ENCODE measurements around the gene CA10. TPM values are rescaled to one million over a fixed set of nuclear protein-coding genes. Genes with fewer than 3 reads are reported as not detected.

CA10 gene
- total RNA-seq, 1 donor from 2014 or later: 2.0 TPM

DNA sequence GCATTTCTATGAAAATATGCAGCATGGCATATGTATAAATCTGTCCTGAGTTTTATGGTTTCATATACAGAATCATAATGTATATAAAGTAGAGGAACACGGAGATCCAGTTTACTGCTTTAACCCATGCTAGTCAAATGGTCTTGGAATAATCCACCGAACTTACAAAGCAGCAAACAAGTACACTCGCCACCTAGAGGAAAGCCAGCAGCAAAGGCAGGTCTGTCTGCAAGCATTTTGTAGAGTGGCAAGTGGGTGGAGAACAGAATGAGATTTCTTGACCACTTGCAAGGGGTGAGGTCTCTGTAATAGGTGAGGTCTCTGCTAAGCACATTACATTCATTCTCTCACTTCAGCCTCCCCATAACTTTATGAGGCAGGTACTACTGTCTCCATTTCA lies 308.3 kb downstream of the CA10 start:
- TF ChIP-seq POLR2AphosphoS5 (IDR thresholded peaks at IDR 0.05; ENCODE audit: insufficient read depth in 1 of 2, low read depth in 1 of 2) (no peak), POLR2A (IDR thresholded peaks at IDR 0.05) (no peak)
- TF ChIP-seq, protein P1, sequence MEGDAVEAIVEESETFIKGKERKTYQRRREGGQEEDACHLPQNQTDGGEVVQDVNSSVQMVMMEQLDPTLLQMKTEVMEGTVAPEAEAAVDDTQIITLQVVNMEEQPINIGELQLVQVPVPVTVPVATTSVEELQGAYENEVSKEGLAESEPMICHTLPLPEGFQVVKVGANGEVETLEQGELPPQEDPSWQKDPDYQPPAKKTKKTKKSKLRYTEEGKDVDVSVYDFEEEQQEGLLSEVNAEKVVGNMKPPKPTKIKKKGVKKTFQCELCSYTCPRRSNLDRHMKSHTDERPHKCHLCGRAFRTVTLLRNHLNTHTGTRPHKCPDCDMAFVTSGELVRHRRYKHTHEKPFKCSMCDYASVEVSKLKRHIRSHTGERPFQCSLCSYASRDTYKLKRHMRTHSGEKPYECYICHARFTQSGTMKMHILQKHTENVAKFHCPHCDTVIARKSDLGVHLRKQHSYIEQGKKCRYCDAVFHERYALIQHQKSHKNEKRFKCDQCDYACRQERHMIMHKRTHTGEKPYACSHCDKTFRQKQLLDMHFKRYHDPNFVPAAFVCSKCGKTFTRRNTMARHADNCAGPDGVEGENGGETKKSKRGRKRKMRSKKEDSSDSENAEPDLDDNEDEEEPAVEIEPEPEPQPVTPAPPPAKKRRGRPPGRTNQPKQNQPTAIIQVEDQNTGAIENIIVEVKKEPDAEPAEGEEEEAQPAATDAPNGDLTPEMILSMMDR (IDR thresholded peaks at IDR 0.05): no peak
- intact Hi-C loops (cut with DNase I): no loop called here
- DNase-seq (ENCODE audit: extremely low spot score in 2 of 2): no peak
- Histone ChIP-seq H3K4me3 (no peak overlapping the region), H3K27ac (no peak overlapping the region), H3K36me3 (no peaks in the 10 kb centered on the region), H3K4me1 (no peaks in the 10 kb centered on the region), H3K9me3 (no peaks in the 10 kb centered on the region), H3K27me3 (no peaks in the 10 kb centered on the region)

DNA sequence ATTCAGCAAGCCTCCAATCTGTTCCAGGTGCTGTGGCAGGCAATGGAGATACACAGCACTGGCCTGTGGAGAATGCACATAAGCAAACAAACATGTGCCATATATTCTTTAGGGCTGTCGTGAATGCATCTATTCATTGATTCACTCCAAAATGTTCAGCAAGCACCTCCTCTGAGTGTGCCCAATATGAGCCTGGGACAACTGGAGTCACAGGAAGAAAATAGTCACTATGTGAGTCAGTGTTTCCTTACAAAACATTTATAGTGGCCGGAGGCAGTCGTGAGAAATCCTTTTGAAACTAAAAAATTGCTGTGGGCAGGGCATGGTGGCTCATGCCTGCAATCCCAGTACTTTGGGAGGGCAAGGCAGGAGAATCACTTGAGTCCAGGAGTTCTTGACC lies 310.1 kb downstream of the CA10 start:
- DNase-seq (ENCODE audit: extremely low spot score in 2 of 2): no peak
- no peaks in the 10 kb centered on the region for H3K9me3 ChIP-seq
- TF ChIP-seq POLR2AphosphoS5 (IDR thresholded peaks at IDR 0.05; ENCODE audit: insufficient read depth in 1 of 2, low read depth in 1 of 2): no peak
- no peak for TF ChIP-seq POLR2A (IDR thresholded peaks at IDR 0.05)
- TF ChIP-seq, protein P1 (IDR thresholded peaks at IDR 0.05): no peak
- H3K36me3 ChIP-seq: no peaks in the 10 kb centered on the region
- intact Hi-C loops (cut with DNase I): no loop called here
- no peak overlapping the region for H3K4me3 ChIP-seq
- no peaks in the 10 kb centered on the region for H3K4me1 ChIP-seq
- H3K27ac ChIP-seq: no peak overlapping the region
- H3K27me3 ChIP-seq: no peaks in the 10 kb centered on the region

DNA sequence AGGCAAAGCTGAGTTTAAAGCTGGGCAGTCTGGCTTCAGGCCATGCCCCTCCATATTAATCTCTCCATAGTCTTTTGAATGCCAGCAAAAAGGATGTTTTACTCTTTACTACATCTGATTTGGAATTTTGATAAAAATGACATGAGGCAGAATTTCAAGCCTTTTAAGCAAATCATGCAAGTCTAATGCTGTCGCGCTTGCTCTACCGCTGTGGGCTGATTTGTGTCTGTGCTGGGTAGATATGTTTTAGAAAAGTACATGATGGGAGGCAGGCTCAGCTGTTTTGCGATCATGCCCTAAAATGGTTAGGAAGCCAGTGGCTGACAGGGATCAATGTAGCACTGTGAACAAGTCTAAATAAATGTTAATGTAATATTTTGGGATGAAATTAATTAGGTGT lies 311.9 kb downstream of the CA10 start:
- intact Hi-C loops (cut with DNase I): no loop called here
- H3K9me3 ChIP-seq: no peaks in the 10 kb centered on the region
- H3K4me1 ChIP-seq: no peaks in the 10 kb centered on the region
- no peak overlapping the region for H3K4me3 ChIP-seq
- TF ChIP-seq, protein P1 (IDR thresholded peaks at IDR 0.05): no peak
- no peak for TF ChIP-seq POLR2A (IDR thresholded peaks at IDR 0.05)
- no peak for TF ChIP-seq POLR2AphosphoS5 (IDR thresholded peaks at IDR 0.05; ENCODE audit: insufficient read depth in 1 of 2, low read depth in 1 of 2)
- H3K27ac ChIP-seq: no peak overlapping the region
- no peaks in the 10 kb centered on the region for H3K36me3 ChIP-seq
- H3K27me3 ChIP-seq: no peaks in the 10 kb centered on the region
- no peak for DNase-seq (ENCODE audit: extremely low spot score in 2 of 2)

DNA sequence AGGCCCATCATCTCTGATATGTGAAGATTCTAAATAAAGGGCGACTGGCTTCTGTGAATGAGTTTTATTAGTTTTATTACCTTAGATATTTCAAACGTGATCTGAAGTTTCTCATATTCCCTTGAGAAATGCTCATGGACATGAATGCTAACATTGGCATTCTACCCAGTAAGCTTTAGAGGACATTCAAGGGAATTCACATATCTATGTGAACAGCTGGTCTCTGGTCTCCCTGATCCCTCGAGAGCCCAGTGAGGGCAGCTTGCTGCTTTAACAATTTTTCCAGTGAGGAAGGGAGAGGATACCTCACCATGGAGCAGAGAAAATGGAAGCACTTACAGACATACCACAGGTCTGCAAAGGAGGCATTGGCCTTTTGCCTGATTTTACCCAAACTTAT lies 312.7 kb downstream of the CA10 start:
- no peak for DNase-seq (ENCODE audit: extremely low spot score in 2 of 2)
- H3K4me1 ChIP-seq: no peaks in the 10 kb centered on the region
- no peak overlapping the region for H3K4me3 ChIP-seq
- intact Hi-C loops (cut with DNase I): no loop called here
- no peaks in the 10 kb centered on the region for H3K27me3 ChIP-seq
- H3K36me3 ChIP-seq: no peaks in the 10 kb centered on the region
- TF ChIP-seq POLR2AphosphoS5 (IDR thresholded peaks at IDR 0.05; ENCODE audit: insufficient read depth in 1 of 2, low read depth in 1 of 2) (no peak), POLR2A (IDR thresholded peaks at IDR 0.05) (no peak)
- TF ChIP-seq, protein P1 (IDR thresholded peaks at IDR 0.05): no peak
- no peak overlapping the region for H3K27ac ChIP-seq
- H3K9me3 ChIP-seq: no peaks in the 10 kb centered on the region

DNA sequence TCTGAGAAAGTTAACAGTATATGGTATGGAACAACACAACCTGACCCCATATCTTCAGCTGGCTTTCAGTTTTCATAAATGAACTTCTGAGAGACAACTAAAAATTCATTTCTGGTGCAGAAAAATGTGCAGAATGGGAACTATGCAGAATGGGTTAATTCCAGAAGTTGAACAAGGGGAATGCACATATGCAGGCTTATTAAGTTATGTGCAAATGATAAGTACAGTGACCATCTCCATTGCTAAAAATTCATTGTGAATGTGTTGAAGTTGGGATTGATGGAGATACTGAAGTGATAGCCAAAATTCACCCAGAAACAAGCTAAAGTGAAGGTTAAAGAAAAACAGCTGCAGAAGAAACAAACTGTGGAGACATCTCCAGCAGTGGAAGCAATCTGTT lies 315.8 kb downstream of the CA10 start:
- Histone ChIP-seq H3K36me3 (no peaks in the 10 kb centered on the region), H3K27ac (no peak overlapping the region), H3K4me3 (no peak overlapping the region), H3K4me1 (no peaks in the 10 kb centered on the region), H3K9me3 (no peaks in the 10 kb centered on the region), H3K27me3 (no peaks in the 10 kb centered on the region)
- TF ChIP-seq POLR2A (IDR thresholded peaks at IDR 0.05) (no peak), POLR2AphosphoS5 (IDR thresholded peaks at IDR 0.05; ENCODE audit: insufficient read depth in 1 of 2, low read depth in 1 of 2) (no peak)
- TF ChIP-seq, protein P1 (IDR thresholded peaks at IDR 0.05): no peak
- DNase-seq (ENCODE audit: extremely low spot score in 2 of 2): no peak
- intact Hi-C loops (cut with DNase I): no loop called here

Data from vagina (tissue), 2 donors.